Motor neuron (in vitro differentiated cells): ENCODE data around the gene ZNF516. TPM values are rescaled to one million over a fixed set of nuclear protein-coding genes. Genes with fewer than 3 reads are reported as not detected.

Source experiments
- ATAC-seq, 8 experiments: fragments of 200-7000 bp; cut with Tn5 transposase; replicated peaks in 6 of 8; 2 replicates each; pipeline ENCODE4 v1.8.0; 2021; ENCODE audit warnings: mild to moderate bottlenecking in 8 of 8, moderate library complexity in 8 of 8
- H3K27ac ChIP-seq, 2 donors: fragments of 250-450 bp; sonication (Bioruptor Pico); 2 replicates each; pipeline ENCODE4 v1.9.0; 2021; ENCODE audit warnings: antibody characterized with exemption in 2 of 2, mild to moderate bottlenecking in 2 of 2, moderate library complexity in 1 of 2
- H3K4me1 ChIP-seq, 2 donors: fragments of 250-450 bp; sonication (Bioruptor Pico); replicated peaks in 1 of 2; 2 replicates each; pipeline ENCODE4 v1.6.1; 2021; ENCODE audit warnings: antibody characterized with exemption in 2 of 2, mild to moderate bottlenecking in 2 of 2, moderate library complexity in 1 of 2
- H3K4me3 ChIP-seq, 5 donors: fragments of 250-450 bp; sonication (Bioruptor Pico); 2 replicates each; pipeline ENCODE4 v1.9.0; 2021; ENCODE audit warnings: antibody characterized with exemption in 5 of 5, mild to moderate bottlenecking in 5 of 5, moderate library complexity in 4 of 5
- WGBS, 10 experiments: fragments of 450-650 bp; shearing (Covaris generic); methylation state at CpG; one replicate each; pipeline ENCODE4 v1.0.0; 2022; 5-methylcytosine and 5-hydroxymethylcytosine counted together
- in situ Hi-C, 9 experiments: fragments of 400-800 bp; cut with MboI; loops; one replicate each; pipeline ENCODE4 v1.15.0; 2021; ENCODE audit warnings: low sequenced_read_pairs in 9 of 9, low pct_unique_long_range_greater_than_20kb in 2 of 9; ENCODE audit not compliant: unreplicated experiment in 9 of 9
- total RNA-seq, 8 experiments: library from RNA; unstranded; fragments of 300-600 nt; gene quantifications; 2 replicates each; pipeline versions ENCODE4 v1.2.3 to v1.2.4, GENCODE V29; 2022

ZNF516 gene
- total RNA-seq, 8 experiments from 2014 or later: 13.0 to 64.2 (median 33.1) TPM

DNA sequence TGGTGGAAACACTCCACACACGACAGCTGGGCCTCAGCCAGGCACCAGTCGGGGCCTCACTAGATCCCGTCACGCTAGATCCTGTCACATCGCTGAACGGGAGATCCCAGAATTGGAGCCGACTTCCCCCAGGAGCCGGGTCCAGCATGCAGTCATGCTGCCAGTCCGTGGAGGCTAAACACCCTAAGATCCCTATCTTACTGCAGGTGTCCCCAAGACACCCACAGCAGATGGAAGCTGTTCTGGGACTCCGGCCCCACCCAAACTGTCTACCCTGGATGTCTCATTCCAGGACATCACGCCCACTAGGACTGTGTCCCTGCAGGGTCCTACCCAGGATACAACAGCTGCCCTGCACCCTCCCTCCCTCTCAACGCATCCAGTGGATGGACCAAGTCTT, 23.4 kb downstream of the ZNF516 start:
- 90 to 100% (median 100%) methylated on average over 1 to 4 of the region's 12 CpGs; no CpG with 5 or more reads in 4 of the 10 experiments for WGBS, 10 experiments
- Histone ChIP-seq H3K4me3 (no peak overlapping the region), H3K27ac (no peak overlapping the region), H3K4me1 (peaks cover 0 to 3% of the 10 kb centered on the region in 2 donors)
- in situ Hi-C loops: no loop called here
- ATAC-seq: no peak

DNA sequence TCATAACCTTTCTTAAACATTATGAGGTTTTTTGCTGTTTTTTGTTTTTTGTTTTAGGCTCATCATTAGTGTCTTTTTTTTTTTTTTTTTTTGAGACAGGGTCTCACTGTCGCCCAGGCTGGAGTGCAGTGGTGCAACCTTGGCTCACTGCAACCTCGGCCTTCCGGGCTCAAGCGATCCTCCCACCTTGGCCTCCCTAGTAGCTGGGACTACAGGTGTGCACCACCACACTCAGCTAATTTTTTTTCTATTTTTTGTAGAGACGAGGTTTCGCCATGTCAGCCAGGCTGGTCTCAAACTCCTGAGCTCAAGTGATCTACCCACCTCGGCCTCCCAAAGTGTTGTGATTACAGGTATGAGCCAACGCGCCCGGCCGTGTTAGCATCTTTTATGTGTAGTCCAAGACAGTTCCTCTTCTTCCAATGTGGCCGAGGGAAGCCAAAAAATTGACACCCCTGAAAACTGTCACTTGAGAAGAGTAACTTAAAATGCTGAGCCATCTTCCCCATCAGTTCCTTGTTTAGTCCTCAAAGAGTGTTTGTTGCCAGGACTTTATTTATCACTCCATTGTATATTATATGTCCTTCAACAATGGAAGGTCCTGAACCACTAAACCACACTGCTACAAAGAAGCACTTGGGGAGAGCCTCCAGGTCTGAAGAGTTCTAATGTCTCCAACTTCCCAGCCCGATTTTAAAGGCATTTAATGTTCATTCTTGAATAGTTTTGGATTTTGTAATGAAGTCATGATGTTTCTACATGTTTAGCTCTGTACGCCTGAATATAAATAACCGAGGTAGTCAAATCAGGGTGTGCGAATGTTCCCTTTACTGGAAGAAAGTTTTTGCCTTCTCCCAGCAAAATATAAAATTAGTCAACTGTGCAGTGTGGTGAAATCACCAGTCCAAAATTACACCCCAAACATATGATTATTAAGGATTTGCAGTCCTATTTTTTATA, 26.4 kb downstream of the ZNF516 start:
- ATAC-seq: no peak
- in situ Hi-C loops: no loop called here
- Histone ChIP-seq H3K27ac (no peak overlapping the region), H3K4me3 (no peak overlapping the region), H3K4me1 (peaks cover 7 to 9% of the 10 kb centered on the region in 2 donors)
- 85 to 100% (median 94%) methylated on average over 1 to 11 of the region's 16 CpGs for WGBS, 10 experiments

DNA sequence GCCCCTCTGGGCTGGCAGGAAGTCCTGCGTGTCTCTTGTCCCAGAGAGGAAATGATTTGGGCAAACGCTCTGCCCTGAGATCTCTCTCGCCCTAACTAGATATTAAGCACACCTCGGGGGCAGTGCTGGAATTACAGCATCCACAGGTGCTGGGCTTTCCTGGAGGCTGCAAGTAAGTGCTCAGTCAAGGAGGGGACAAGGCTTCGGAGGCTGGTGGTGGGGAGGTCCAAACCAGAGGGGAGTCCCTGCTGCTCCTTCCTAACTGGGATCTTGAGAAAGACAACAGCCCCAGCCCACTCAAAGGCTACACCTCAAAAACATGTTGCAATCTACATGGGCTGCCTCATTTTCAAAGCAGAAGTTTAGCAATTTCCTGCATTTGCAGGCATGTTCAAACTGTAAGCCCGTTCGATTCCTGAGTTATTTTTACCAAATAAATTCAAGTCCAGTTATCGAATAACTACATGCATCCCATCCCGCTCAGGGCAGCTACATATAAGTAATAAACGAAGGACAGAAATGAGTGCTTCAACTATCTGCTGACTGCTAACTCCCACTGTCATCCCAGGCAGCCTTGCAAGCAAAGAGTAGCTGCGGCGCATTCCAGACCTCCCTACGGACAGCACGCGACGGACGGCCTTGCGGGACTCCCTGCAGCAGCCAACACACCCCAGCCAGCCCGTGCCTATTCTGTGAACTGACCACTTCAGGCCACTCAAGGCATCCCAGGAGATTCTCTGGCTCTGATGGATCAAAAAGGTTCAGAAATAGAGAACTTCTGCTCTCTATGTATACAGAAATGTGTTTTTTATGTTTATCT, 27.5 kb downstream of the ZNF516 start:
- Histone ChIP-seq H3K4me3 (no peak overlapping the region), H3K4me1 (peaks cover 7 to 9% of the 10 kb centered on the region in 2 donors), H3K27ac (no peak overlapping the region)
- ATAC-seq: peak in 1 of 8 experiments; percentile 76
- in situ Hi-C loops: no loop called here
- WGBS, 10 experiments: 0 to 97% (median 84%) methylated on average over 1 to 10 of the region's 19 CpGs; no CpG with 5 or more reads in 2 of the 10 experiments

DNA sequence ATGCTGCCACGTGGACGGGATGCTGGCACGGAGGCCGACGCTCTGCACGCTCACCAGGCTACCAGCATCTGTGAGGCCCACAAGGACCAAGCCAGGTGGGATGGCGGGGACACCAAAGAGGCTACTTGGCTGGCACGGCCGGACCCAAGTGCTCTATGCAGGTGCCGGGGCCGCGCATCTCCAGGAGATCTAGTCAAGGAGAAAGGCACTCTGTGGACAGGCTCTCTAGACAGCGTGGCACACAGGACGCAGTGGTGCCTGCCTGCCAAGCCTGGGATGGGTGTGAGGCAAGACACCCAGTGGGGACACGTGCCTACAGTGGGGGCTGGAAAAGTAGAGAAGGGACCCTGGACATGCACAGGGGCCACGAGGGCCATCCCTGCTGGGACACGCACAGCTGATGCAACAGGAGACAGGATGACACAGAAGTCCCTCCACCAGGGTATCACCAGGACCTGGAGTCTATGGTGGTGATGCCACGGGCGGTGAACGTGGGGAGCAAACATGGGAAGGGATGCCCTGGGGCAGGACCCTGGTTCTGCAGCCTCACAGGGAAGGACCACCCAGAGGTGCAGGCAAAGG, 28.5 kb downstream of the ZNF516 start:
- Histone ChIP-seq H3K4me3 (no peak overlapping the region), H3K27ac (no peak overlapping the region), H3K4me1 (peaks cover 7 to 9% of the 10 kb centered on the region in 2 donors)
- WGBS, 10 experiments: 92 to 100% (median 95%) methylated on average over 5 to 11 of the region's 20 CpGs; no CpG with 5 or more reads in 7 of the 10 experiments
- peak in 5 of 8 experiments; percentile 3 to 44 (median 11) for ATAC-seq
- in situ Hi-C loops: no loop called here

DNA sequence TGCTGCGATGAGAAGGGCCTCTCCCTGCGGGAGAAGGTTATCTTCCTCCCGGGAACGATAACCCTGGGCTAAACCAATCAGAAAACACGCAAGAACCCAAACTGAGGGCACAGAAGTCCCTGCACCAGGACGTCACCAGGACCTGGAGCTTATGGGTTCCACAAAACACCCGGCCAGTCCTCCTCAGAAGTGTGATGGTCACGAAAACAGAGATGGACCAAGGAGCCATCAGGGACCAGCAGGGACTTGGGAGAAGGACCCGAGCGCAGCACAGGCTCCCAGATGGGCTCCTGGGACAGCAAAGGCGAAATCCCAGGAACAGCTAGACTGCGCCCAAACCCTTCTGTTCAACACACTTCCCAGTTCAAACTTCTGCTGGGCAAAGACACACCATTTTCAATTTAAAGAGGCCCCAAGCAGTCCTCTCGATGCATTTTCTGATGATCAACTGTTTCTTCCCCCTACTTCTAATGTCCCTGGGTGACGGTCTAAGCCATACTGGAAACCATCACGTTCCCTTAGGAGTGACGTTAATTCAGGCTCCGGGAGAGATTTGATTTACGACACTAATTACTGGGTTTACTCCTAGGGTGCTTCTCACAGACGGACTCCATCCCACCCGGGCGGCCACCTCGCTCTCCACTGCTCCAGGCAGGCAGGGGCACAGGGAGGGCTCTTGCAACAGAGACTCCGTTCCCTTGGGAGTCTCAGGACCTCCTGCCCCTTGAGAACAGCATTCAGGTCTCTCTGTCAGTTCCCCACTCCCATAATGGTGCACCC, 29.2 kb downstream of the ZNF516 start:
- 70 to 100% (median 93%) methylated on average over 3 to 14 of the region's 23 CpGs; no CpG with 5 or more reads in 3 of the 10 experiments for WGBS, 10 experiments
- H3K27ac ChIP-seq: no peak overlapping the region
- H3K4me1 ChIP-seq: peaks cover 7 to 9% of the 10 kb centered on the region in 2 donors
- peak in 5 of 8 experiments; percentile 51 to 89 (median 70) for ATAC-seq
- in situ Hi-C loops: no loop called here
- H3K4me3 ChIP-seq: no peak overlapping the region

DNA sequence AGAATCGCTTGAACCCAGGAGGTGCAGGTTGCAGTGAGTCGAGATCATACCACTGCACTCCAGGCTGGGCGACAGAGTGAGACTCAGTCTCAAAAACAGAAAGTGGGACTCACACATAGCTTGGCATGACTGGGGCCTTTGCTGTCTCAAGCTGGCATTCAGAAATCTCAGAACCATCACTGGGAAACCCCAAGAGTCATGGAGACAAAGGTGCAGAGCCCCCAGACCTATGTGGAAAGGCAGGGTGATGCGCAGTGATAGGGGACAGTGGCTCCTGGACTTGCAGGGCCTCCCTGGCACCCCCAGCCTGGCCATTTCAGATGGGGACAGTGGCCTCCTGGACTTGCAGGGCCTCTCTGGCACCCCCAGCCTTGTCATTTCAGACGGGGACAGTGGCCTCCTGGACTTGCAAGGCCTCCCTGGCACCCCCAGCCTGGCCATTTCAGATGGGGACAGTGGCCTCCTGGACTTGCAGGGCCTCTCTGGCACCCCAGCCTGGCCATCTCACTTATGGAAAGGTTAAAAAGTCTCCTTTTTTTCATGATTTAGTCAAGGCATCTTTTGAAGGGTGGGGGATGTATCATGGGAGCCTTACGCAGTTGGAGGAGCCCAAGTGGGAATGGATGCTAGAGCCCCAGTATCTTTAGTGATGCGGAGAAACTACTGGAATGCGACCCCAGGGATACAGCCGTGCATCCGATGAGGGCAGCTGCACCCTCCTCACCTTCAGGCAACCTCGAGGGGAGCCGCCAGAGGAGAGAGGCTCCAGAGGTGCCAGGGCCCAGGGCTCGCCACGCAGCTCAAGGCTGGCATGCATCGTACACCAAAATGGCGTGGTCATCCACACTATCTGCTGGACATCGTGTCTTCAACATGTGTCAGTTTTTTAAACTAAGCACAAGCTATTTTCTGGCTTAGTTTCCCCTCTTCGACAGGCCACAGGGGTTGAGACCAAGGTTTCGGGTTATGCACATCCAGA, 30.5 kb downstream of the ZNF516 start:
- in situ Hi-C loops: no loop called here
- Histone ChIP-seq H3K4me3 (no peak overlapping the region), H3K4me1 (peaks cover 7 to 9% of the 10 kb centered on the region in 2 donors), H3K27ac (no peak overlapping the region)
- ATAC-seq: no peak
- WGBS, 10 experiments: 78 to 100% (median 93%) methylated on average over 1 to 11 of the region's 19 CpGs; no CpG with 5 or more reads in 1 of the 10 experiments

DNA sequence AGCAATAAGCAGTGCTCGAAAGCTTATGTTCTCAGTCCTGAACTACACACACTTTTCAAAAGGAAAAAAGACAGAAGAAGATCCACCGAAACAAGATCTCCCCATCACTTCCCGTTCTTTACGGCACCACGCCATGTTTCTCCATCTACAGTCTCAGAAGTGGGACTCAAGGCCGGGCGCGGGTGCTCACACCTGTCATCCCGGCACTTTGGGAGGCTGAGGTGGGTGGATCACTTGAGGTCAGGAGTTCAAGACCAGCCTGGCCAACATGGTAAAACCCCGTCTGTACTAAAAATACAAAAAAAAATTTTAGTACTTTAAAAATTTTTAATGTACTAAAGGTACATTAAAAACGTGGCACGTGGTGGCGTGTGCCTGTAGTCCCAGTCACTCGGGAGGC, 31.2 kb downstream of the ZNF516 start:
- WGBS, 10 experiments: 89 to 100% (median 93%) methylated on average over 3 to 14 of the region's 14 CpGs; no CpG with 5 or more reads in 2 of the 10 experiments

DNA sequence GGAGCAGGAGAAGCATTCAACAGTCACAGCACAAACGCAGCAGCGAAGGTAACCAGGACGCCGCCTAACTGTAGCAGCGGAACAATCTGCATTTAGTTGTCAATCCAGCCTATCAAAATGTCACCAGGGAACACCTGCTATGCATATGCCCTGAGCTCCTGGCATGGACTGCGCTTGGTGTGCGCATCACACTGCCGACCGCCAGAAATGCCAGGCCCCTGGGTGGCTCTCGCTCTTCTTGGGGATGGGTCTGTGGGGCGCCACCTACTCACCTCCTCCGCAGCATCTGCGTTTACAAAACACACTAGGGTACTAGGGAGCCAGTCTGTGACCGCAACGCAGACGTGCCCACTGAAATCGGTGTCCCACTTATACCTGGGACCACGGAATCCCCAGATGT, 31.7 kb downstream of the ZNF516 start:
- Histone ChIP-seq H3K4me1 (peaks cover 7 to 9% of the 10 kb centered on the region in 2 donors), H3K27ac (no peak overlapping the region), H3K4me3 (no peak overlapping the region)
- ATAC-seq: no peak
- WGBS, 10 experiments: 58 to 100% (median 90%) methylated on average over 1 to 14 of the region's 18 CpGs; no CpG with 5 or more reads in 2 of the 10 experiments
- in situ Hi-C loops: no loop called here

More for the DNA sequence above, 31.2 kb downstream of the ZNF516 start:
- no peak for ATAC-seq
- no peak overlapping the region for H3K27ac ChIP-seq
- in situ Hi-C loops: no loop called here
- no peak overlapping the region for H3K4me3 ChIP-seq
- peaks cover 7 to 9% of the 10 kb centered on the region in 2 donors for H3K4me1 ChIP-seq

DNA sequence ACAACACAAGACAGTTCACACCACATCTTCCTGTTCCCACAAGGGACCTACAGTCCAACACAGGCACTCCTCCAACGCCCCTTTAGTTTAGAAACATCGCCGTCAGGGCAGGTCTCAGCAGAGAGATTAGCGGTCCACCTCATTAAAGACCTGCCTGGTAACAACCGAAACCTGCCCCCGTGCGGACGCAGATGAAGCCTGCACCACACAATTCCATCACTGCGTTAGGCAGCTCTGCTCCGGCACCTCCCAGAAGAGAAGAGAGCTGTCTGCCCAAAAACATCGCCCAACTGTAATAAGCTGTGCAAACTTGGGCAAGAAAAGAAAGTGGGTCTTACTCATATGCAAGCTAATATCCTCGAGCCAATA, 32.7 kb downstream of the ZNF516 start:
- in situ Hi-C loops: no loop called here
- 57 to 100% (median 95%) methylated on average over 1 to 12 of the region's 12 CpGs; no CpG with 5 or more reads in 1 of the 10 experiments for WGBS, 10 experiments
- H3K4me3 ChIP-seq: no peak overlapping the region

DNA sequence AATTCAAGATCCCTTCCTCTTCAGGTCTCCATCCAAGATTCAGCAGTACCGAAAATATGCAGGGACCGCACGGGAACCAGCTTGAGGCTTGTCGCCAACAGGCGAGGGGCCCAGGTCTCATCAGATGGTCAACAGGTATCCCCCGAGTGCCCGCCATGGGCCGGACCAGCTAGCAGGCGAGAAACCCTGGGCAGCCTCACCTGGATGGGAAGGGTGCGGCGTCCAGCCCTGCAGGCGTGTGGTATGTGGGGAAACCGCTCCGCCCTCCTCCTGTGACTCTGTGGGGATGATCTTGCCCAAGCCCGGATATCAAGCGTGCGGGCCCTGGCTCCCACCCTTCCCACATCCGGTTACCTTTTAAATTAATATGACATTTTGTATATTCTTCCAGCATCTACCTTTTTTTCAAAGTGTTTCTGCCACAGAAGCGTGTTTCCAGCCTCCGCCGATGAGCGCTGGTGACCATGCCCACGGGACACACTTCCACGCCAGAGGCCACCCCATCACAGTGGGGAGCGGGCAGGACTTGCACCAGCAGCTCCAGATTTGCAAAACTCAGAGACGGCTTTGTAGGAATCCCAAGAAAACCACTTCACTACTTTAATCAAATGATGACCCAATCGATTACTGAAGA, 33.2 kb downstream of the ZNF516 start:
- H3K27ac ChIP-seq: no peak overlapping the region
- ATAC-seq: no peak
- peaks cover 9 to 10% of the 10 kb centered on the region in 2 donors for H3K4me1 ChIP-seq
- WGBS, 10 experiments: 90 to 100% (median 100%) methylated on average over 2 to 8 of the region's 27 CpGs; no CpG with 5 or more reads in 5 of the 10 experiments
- H3K4me3 ChIP-seq: no peak overlapping the region
- in situ Hi-C loops: no loop called here

More for the DNA sequence above, 32.7 kb downstream of the ZNF516 start:
- ATAC-seq: no peak
- H3K27ac ChIP-seq: no peak overlapping the region
- H3K4me1 ChIP-seq: peaks cover 7 to 9% of the 10 kb centered on the region in 2 donors

DNA sequence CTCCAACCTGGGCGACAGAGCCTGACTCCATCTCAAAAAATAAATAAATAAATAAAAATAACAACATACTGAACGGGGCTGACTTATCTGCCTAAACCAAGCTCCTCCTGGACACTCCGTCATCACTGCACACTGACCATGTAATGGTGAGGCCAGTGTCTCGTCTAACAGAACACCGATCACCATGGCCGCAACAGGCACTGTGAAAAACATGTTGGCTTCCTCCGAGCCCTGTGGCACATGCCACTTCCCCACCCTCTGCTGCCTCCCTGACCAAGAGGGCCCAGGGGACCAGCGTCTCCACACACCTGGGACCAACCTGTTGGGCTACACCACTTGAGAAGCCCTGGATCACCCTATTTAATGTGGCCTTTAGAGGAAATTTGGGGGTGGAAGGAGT, 33.9 kb downstream of the ZNF516 start:
- ATAC-seq: peak in 1 of 8 experiments; percentile 20
- peaks cover 6 to 8% of the 10 kb centered on the region in 2 donors for H3K4me1 ChIP-seq
- WGBS, 10 experiments: 80 to 100% (median 95%) methylated on average over 1 to 7 of the region's 8 CpGs; no CpG with 5 or more reads in 3 of the 10 experiments
- in situ Hi-C loops: no loop called here
- H3K27ac ChIP-seq: no peak overlapping the region
- no peak overlapping the region for H3K4me3 ChIP-seq
